CD4-positive, alpha-beta T cell treated with Interferon alpha-2 for 1 hour (primary cell): ENCODE measurements around the gene KDM4B.
A peak's percentile ranks its signal among the peaks of the same experiment; 100 is the strongest.

ENCODE experiments used
- DNase-seq, 2 donors: peaks; one replicate each; pipeline ENCODE4 v3.0.0-alpha.2; 2020 to 2022

Gene KDM4B

DNA sequence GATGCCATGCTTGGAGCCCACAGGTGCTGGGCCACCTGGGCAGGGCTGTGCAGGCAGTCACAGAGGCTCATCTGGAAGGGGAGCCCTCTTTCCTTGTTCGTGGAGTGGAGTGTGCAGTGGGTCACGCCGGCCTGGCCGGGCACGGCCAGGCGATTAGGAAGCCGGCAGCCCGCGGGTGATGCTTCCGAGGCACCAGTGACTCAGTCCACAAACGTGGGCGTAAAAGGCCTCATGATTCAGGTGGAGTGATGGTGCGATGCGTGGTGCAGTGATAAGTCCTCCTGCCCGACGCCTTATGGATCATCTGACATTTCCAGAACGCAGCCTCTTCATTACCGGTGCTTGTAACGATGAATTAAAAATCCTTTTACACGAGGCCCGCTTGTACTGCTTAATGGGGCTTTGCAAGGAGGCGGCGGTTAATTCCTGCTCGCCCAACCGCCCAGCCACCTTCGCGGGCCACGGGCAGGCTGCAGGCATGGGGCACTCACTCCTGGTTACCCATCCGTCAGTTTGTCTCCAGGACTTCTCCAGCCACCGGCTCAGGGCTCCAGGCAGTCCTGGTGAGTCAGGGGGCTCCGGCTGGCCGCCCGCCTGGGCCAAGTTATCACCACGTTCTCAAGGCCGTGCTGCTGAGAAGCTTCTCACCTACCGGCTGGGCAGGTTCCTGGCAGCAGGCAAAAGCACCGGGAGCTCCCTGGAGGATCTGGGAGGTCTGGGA, 172.4 kb downstream of the KDM4B start:
- no peak for DNase-seq

DNA sequence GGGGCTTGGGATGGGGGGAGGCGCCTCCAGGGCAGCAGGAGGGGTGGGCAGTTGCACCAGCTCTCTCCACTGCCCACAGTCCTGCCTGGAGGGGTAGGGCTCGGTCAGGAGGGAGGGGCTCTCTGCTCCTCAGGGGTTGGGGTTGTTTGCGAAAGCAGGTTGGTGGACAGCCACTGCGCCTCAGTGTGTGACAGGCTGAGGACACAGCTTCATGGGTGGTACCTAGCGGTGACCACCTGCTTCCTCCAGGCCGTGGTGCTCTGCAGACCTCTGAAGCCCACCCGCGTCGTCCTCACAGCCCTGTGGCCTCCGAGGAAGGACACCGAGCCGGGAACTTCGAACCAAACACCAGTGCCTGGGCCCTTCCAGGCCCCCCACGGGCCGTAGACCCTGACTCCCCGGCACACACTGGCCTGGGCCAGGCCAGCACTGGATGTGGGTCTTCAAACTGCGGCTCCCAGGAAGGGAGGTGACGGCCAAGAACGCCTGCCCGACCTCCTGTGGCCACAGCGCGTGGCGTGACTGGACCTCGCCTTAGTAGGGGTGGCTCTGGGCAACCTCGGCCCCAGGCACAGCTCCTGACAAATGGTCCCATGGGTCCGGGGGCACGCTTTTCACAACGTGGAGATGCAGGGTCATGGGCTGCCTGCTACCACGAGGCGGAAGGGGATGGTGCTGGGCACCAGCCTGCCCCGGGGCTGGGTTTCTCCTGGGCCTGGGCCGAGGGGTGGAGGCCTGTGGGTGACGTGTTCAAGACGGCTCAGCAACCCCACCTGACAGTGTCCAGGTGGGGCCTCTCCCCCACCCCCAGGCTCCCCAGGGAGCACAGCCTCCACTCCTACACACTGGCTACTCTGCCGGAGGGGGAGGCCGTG, 173.2 kb downstream of the KDM4B start:
- no peak for DNase-seq

DNA sequence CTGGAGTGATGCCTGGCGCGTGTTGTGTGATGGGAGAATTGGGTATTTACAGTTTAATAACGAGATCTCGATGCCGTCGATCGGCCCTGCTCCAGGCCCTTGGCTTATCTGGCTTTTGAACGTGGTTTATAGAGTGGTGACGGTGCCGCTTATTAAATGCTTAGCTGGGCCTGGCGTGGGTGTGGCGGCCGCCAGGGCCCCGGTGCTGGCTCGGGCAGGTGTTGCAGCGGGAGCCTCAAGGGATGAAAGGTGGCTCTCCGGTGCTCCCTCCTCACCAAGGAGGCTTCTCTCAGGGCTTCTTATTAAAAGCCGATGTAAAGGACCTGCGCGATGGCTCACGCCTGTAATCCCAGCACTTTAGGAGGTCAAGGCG, 173.8 kb downstream of the KDM4B start:
- no peak for DNase-seq

DNA sequence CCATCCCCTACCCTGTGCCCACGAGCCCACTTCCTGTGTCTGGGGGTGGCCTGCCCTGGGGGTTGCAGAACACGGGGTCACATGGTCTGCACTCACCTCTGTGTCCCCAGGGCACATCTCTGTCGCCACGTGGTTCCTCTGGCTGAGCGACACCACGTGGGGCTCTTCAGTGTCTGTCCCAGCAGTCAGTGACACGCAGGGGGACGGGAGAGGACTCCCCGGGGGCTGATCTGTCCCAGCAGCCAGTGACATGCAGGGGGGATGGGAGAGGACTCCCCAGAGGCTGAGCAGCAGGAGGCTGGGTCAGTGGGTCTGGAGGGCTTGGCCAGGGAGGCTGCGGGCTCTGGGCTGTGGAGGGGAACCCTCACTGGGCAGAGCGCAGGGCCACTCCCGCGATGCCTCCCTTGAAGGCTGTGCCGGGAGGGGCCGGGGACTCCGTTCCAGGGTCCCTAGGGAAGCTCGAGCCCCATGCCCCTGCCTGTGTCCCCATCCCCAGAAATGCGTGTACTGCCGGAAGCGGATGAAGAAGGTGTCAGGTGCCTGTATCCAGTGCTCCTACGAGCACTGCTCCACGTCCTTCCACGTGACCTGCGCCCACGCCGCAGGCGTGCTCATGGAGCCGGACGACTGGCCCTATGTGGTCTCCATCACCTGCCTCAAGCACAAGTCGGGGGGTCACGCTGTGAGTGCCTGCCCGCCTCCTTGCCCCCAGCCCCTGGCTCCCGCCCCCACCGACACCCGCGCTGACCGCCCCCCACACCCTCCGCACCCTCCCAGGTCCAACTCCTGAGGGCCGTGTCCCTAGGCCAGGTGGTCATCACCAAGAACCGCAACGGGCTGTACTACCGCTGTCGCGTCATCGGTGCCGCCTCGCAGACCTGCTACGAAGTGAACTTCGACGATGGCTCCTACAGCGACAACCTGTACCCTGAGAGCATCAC, 174.8 kb downstream of the KDM4B start:
- DNase-seq = peak in 1 of 2 donors; percentile 21

GRCh38 chr19:5144545-5145179, 175.7 kb downstream of the KDM4B start:
- DNase-seq = no peak

DNA sequence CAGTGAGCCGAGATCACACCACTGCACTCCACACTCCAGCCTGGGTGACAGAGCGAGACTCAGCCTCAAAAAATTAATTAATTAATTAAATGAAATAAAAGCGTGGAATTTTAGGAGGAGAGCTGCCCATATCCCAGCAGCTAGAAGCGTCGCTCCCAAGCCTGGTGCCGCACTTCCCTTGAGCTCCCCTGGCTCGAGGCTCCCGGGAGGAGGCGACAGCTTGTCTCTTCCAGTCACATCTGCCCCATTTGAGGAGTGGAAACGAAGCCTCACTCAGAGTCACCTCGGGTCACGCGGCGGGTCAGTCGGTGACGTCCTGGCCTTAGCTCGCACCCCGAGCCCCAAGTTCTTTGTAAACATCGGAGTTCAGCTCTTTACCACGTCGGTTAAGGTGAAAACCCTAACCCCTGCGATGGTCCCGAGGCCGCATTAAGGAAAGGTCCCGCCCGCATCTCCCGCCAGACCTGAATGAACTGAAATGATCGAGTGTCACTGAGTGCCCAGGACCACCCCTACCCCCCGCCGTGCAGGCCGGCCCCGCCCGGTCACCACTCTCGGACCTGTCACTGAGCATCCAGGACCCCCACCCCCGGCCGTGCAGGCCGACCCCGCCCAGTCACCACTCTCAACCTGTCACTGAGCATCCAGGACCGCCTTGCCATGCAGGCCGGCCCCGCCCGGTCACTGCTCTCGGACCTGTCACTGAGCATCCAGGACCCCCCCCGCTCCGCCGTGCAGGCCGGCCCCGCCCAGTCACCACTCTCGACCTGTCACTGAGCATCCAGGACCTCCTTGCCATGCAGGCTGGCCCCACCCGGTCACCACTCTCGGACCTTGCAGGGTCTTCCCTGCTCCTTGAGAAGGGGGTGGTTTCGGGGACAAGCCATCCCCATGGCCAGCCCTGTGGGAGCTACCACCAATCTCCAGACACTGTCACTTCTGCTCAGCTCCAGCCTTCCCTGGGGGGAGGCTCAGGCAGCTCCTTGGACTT, 176.9 kb downstream of the KDM4B start:
- peak in 1 of 2 donors; percentile 1 for DNase-seq

GRCh38 chr19:5147074-5147977, 178.4 kb downstream of the KDM4B start:
- no peak for DNase-seq

DNA sequence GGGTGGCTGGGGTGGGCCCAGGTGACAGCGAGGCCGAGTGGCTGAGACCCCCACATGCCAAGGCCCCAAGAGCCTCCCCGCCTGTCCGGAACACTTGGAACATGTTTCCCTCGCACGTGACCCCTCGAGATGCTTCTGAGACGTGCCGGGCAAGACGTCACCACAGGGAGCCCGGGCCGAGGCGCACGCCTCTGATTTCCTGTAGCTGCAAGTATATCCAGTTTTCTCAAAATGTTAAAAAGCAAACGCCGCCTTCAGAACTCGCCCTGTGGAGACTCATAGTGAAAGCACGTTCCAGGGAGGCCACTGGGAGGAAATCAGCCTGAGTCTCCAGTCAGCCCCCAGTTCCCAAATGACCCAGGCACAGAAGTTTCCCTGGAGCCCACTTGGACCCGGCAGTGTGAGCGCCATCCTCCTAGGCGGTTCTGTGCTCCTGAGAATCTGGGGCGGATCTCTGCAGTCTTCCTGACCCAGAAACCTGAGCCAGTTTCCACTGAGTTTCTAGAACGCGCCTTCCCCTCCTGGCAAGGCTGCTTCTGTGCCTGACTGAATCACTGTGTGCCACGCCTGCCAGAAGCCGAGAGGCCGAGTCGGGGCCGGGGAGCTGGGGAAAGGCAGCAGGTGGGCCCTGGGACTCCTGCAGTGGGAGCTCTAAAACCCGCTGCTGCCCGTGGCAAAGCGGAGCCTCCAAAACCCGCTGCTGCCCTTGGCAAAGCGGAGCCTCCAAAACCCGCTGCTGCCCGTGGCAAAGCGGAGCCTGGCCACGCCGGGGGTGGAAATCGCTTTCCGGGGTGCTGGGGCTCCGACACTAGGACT, 179.3 kb downstream of the KDM4B start:
- no peak for DNase-seq

GRCh38 chr19:5148794-5149190, 179.9 kb downstream of the KDM4B start:
- DNase-seq = no peak

DNA sequence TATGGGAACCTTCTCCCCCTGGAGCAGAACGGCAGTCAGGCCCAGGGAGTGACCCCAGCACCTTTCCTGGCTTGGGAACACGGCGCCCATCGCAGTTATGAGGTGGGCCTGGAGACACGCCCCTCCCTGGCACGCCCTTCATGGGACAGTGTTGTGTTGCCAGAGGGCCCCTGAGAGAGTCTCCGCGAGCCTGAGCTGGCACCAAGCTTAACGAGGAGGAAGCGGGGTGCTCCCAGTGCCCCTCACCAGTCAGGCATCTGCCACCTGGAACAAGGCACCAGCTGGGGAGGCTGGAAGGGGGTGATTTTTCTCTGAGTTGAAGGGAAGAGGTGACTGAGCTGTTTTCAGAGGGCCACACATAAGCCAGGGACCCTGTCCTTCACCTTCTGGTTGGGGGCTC, 180.6 kb downstream of the KDM4B start:
- no peak for DNase-seq

GRCh38 chr19:5149932-5150901, 181.3 kb downstream of the KDM4B start:
- no peak for DNase-seq

DNA sequence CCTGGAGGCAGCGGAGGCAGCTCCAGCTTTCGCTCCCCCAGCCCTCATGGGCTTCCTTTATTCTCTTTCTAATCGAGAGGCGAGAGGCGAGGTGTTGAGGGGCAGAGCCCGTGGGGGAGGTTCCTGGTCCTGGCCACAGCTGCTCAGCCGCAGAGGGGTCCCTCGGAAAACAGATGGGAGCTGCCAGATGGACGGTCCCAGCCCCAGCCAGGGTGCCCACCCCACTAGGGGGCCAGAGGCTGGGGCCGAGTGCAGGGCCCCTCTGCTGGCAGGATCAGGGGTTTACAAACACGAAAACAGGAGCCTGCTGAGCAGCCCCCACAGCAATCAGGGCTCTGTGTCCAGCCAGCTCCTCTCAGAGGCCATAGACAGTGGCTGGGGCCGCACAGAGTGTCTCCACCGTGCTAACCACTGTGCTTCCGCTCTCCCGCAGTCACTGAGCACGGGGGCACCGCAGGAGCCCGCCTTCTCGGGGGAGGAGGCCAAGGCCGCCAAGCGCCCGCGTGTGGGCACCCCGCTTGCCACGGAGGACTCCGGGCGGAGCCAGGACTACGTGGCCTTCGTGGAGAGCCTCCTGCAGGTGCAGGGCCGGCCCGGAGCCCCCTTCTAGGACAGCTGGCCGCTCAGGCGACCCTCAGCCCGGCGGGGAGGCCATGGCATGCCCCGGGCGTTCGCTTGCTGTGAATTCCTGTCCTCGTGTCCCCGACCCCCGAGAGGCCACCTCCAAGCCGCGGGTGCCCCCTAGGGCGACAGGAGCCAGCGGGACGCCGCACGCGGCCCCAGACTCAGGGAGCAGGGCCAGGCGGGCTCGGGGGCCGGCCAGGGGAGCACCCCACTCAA, 182.2 kb downstream of the KDM4B start:
- DNase-seq = no peak

GRCh38 chr19:5152013-5152763, 183.3 kb downstream of the KDM4B start:
- no peak for DNase-seq

- DNase-seq = no peak
Measured at GRCh38 chr19:5152767-5153532, 184.0 kb downstream of the KDM4B start.

GRCh38 chr19:5153601-5154128, 184.8 kb downstream of the KDM4B start:
- DNase-seq = no peak
